IPS DF 4.7 (cell line): ENCODE data around the gene SMYD3.

Experiments used
- DNase-seq: peaks from one replicate; pipeline ENCODE4 v3.0.0-alpha.2; 2013; ENCODE audit warnings: low spot score; ENCODE audit errors: extremely low read depth

SMYD3 gene

DNA sequence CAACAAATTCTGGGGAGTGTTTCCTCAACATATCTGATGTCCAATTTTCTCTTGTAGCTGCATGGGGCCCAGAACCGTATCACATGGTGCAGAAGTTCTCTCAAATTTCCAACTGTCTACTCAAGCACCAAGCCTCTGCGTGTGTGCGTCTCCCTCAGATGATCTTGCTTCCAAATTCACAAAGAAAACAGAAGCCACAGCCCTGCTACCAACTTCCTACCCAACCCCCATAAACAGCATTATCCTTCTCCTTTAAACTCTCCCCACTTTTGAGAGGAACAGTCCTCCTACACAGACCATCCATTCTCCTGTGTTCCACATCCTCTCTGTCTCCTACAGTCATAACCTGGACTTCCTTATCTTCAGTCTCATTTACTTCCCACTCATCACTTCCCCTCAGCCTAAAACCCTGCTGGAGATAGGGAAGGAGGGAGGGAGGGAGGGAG, 354.1 kb downstream of the SMYD3 start:
- DNase-seq, result no peak

DNA sequence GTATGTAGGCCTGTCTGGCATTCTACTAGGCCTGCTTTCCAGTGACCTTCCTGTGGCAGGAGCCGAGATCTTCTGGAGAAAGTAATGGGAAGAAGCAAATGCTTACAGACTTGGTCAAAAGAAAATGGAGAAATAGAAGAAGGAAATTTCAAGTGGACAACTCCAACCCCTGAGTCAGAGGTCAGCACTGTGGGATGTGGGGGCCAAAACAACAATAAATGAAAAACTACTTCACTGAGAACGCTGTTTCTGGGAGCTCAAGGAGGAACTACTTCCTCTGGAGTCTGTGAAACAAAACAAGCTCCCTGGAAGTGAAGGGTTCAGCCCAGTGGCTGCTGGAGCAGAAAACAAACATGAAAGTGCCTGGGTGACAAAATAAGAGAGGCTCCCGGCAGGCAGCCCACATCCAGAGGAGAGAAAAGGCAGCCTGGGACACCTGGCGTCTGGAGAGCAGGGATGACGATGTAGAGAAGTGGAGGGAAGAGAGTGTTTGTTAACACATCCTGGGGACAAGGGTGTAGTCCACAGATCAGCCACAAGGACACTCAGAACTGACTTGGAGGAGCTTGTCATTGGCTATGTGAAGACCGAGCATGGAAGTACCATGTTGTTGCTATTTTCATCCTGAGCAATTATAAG, 355.2 kb downstream of the SMYD3 start:
- no peak for DNase-seq

DNA sequence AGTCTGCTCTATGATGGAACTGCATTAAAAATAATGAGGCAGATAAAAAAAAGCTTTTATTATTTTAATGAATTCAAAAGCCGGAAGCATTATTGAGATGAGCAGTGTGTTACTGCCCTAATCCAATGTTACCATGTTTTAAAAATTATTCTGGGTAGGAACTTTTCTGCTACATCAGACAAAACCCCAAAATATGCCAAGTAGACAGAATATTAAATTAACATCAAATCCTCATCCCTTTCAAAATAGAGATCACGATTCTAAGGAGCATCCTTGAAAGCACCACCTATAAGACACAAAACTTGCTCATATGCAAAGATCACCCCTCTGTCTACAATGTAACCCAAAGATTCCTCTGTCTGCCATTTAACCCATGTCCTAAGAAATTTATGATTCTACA, 357.5 kb downstream of the SMYD3 start:
- no peak for DNase-seq

DNA sequence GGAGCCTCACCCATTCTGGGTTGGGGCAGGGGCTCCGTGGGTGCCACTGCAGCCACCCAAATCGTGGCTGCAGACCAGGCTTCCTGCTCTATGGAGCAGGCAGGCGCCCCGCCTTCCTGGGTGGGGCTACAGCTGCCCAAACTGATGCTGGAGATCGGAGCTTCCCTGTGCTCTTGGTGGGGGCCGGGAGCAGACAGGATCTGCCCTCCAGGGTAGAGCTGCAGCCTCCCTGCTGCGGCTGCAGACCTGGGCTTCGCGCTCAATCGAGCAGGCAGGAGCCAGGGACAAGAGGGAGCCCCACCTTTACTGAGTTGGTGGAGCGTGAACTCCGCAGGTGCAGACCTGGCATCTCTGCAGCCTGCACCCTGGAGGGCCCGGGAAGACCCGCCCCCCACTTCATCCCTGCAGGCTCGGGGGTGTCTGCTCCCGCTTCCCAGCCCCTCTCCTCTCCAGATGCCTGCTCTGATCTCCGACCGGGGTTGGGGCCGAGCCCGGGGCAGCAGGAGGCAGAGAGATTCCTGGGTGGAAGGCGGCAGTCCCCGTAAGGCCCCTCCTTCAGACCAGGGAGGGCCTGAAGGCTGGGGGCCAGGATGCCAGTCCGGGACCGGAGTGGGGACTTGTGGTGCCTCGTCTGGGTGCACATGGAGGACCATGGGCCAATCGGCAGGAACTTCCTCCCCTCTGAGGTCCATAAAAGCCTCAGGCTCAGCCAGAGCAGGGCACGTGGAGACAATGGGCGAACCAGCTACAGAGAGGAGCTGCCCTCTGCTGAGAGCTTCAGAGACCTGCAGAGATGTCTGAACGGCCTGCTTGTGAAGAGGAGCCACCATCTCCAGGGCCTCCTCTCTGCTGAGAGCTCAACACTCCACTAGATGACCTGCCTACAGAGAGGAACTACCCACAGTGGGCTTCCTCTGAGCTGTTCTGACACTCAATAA, 359.3 kb downstream of the SMYD3 start:
- DNase-seq, result no peak

DNA sequence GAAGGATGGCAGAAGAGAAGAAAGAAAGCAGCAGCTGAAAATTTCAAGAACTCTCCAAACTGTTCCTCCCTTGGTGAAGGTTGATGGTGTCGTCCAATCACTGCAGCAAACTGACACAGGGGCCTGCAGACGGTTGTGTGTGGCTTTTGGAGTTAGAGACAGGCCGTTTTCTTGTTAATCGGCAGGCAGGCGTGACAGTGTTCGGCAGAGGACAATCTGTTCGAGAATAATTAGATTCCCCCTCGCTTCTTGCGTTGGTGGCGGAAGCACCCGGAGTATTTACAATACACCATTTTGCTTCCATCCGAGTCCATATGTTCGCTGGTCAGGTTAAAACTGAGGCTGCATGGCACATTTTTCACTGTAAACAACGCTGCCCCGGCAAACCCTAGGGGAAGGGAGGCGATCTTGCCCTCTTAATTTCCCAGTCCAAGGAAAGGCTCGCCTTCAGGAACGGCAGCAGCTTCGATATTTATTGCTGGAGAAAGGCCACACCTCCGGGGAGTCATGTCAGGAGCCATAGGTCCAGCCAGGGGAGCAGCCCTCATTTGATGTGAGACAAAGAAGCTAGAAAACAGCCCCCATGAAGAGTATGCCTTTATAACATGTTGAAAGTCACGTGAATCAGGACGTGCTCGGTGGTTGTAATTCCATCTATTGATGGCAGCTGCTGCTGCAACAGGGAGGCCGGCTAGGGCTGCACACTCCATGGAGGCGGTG, 360.1 kb downstream of the SMYD3 start:
- DNase-seq, result no peak

DNA sequence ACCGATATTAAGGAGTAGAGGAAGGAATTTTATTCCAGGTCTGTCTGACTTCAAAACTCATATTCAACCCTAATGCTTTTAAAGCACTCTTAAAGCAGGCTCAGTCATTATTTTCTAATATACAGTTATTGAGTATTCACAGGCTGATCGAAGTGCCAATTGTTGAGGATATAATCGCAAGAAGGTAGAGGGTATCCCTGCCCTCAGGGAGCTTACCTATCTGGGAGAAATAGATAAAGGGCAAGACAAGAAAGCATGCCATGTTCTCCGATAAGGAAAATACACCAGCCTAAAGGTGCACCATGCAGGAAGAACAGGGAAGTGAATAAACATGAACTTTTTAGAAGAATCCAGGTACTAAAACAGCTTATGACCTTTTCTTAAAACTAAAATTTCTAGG, 361.2 kb downstream of the SMYD3 start:
- DNase-seq, result no peak

DNA sequence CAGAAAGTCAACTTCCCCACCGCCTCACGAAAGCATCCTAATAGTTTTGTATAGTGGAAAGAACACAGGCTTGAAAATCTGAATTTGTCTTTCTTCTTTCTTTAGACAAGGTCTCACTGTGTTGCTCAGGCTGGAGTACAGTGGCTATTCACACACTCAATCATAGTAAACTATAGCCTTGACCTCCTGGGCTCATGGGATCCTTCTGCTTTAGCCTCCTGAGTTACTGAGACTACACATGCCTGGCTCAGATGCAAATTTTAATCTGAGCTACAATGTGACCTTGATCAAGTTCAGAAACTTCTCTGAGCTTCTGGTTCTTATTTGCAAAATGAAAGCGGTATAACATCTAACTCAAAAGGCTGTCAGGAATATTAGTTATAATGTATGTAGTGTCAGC, 362.1 kb downstream of the SMYD3 start:
- DNase-seq, result no peak

DNA sequence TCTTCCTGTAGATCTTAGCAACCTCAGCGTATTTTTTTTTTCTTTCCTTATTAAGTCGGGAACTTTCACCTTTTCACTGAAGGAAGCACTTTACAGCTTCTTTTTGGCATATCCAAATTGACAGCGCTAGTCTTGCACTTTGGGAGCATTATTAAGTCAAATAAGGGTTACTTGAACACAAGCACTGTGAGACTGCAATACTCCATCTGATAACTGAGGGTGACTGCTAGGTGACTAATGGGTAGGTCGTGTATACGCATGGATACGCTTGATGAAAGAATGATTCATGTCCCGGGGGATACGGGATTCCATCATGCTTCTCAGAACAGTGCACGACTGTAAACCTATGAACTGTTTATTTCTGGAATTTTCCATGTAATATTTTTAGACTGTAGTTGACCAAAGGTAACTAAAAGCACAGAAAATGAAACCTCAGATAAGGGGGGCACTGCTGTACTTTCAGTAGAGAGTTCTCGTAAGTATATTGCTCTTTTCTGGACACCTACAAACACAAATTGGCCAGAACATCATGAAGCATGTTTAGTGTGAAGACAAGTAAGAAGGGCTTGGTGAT, 364.7 kb downstream of the SMYD3 start:
- DNase-seq, result no peak

DNA sequence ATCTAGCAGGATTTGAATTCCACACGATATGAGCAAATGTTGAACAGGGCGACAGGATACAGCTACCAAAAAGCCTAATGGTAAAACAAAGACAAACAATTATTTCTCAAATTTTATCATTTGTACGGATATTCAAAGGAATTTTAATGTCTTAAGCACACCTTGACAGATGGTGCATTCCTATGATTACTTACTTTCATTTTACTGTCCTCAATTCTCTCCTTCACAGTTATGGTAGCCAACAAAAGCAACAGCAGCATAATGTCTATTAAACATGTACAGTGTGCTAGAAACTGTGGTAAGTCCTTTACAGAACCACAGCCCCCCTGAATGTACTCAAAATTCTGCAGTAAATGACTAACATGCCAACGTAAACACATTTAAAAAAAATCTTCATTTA, 365.8 kb downstream of the SMYD3 start:
- DNase-seq, result no peak

DNA sequence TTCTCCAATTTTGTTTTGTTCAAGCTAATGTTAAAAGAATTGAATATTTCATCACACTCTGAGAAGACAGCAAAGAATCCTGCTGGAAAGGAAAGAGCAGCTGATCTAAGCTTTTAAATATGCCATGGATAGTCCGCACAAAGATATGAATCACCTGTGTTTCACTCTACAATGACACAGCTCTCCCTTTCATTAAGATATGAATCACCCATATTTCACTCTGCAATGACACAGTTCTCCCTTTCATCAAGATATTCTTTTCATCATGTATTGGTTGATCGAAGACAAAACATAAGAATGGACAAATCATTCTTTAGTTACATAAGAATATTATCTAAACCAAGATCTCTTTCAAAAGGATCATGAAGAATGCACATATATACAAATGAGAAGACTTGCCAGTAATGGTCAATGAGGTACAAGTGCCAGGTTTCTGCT, 367.3 kb downstream of the SMYD3 start:
- DNase-seq, result no peak

DNA sequence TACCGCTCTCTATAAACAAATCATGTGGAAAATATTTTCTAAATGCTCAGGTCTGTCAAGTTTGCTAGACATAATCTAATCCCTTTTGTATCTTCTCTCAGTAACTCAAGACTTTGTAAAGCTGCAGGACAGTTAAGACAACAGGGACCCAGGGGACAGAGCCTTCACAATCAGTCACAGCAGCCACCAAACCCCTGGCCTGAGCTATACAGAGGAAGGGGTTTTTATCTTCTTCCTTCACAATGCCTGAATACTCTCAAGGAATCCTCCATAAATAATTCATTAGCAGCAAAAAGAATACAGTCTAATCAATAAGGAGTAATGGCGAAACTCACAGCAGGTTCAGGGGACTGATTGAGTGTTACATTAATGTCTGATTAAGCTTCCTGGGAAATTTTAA, 368.3 kb downstream of the SMYD3 start:
- DNase-seq, result no peak

DNA sequence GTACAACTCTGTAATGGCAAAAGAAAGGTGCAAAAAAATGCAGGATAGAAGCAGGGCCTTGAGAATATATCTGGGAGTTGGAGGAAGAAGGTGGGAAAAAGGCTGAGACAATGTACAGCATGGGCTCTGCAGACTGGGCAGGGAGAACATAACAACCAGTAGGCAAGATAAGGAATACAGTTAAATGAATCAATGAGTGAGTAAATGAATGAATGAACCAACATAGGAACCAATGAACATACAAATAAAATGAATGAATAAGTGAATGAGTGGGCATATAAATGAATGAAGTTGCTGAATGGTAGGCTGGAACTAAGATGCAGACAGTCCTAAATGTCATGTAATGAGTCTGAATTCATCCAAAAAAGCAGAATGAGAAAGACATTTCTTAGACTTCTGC, 370.6 kb downstream of the SMYD3 start:
- DNase-seq, result no peak

DNA sequence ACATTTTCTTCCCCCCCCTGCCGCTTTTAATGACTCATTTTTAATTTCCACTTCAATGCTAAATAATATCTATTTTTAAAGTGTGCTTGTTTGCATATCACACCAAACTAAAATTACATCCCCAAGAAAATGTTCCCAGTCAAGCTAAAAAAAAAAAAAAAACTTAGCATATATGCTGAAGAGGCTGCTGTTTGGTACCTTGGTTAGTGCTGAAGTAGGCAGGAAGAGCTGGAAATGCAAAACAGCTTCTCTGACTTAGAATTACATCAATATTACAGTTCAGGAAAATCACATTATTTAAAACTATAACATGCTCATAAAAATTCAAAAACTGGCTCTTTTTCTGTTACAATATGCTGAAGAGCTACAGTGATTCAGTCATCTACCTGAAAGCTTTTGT, 372.3 kb downstream of the SMYD3 start:
- DNase-seq, result no peak

DNA sequence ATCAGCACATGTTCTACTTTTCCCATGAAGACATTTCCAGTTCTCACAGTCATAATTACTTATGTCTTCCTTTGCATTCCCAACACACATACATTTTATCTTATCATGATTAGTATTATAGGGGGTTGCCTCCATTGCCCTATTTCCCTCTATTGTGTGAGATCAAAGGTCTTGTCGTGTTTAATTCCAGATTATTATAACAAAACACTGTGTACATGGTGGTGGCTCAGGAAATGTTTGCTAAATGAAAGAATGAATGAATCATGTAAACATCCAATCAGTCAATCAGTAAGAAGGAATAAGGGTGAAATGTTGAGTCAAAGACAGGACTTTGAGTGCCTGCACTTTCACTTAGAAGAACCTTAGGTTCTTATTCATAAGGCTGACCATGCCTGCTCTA, 376.0 kb downstream of the SMYD3 start:
- DNase-seq, result no peak

DNA sequence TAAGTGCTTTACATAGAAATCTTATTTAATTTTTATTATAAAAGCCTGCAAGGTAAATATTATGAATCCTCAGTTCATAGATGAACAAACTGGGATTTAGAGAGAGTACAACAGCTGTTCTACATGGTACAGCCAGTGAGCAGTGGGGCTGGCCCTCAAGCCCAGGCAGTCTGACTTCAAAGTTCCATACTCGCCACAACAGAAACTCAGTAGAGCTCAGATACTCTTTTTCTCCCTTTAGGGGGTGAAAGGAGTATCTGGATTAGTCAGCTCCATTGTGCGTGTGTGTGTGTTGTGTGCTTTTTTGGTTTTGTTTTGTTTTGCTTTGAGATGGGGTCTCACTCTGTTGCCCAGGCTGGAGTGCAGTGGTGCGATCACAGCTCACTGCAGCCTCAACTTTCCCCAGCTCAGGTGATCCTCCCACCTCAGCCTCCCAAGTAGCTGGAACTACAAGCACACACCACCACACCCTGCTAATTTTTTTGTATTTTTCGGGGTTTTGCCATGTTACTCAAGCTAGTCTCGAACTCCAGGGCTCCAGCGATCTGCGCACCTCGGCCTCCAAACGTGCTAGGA, 378.5 kb downstream of the SMYD3 start:
- no peak for DNase-seq

DNA sequence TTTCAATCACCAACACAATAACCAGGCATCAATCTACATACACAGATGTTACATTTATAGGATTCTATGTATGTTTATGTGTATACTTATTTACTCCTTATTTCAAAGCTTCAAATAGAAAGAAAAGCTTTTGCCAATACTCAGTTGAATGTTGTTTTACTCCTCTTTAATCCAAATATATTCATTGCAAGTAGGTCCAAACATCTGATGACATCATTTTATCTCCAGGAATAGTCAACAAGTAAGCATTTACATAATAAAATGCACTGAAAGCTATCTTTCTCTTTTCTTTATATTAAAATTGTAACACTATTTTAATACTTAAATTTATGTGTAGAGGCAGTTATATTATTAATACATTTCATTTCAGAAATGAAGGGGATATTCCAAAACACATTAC, 380.5 kb downstream of the SMYD3 start:
- DNase-seq, result no peak

DNA sequence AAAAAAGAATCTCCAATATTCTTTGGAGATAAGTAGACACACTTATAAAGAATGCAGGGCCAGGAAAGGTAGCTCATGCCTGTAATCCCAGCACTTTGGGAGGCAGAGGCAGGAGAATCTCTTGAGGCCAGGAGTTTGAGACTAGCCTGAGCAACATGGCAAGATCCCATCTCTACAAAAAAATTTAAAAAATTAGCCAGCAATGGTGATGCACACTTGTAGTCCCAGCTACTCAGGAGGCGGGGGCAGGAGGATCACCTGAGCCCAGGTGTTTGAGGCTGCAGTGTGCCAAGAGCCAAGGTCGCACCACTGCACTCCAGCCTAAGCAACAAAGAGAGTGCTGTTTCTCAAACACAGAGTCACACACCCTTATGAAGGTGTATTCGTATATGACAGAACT, 385.0 kb downstream of the SMYD3 start:
- DNase-seq, result no peak

DNA sequence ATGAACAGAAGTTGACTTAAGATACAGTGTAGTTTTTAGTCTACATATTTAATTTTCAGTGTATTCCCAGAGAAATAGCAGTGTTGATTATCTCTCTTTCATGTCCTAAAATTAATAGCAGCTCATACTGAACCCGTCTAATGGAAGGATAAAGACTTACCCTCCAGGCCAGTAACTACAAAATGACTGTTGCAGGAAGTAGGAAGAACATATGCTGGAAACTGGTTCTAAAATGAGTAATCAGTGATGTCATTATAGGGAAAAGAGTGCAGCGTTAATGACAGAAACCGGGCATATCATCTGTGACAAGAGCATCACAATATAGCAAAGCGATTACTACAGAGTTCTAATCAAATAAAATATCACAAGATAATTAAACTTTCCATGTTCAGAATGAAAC, 385.5 kb downstream of the SMYD3 start:
- no peak for DNase-seq

DNA sequence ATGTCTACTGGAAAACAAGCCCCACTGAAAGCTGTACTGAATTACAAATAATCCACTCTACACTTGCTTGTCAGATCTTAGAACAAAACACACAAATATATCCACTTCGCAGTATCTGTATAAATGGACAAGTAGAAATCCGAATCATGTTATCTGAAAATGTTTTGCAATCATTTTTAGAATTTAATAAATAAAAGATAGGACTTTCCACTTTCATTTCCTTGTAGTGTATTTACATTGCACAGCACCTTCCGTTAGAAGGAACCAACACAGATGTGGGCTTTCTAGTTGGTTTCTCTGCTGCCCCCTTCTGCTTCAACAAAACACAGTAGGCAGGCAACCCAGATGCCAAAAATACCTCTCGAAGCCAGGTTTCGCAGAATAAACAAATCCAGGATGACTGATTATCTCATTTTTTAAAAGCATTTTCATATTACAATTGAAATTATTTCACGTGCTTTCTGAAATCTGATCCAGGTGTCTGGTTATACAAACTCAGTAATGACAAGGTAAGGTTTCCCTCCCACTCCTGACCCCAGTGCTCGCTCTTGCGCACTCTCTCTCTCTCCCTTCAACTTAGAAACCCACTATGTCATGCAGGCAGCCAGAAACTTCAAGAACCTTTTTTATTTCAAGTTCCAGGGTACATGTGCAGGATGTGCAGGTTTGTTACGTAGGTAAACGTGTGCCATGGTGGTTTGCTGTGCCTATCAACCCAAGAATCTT, 389.9 kb downstream of the SMYD3 start:
- DNase-seq, result no peak

DNA sequence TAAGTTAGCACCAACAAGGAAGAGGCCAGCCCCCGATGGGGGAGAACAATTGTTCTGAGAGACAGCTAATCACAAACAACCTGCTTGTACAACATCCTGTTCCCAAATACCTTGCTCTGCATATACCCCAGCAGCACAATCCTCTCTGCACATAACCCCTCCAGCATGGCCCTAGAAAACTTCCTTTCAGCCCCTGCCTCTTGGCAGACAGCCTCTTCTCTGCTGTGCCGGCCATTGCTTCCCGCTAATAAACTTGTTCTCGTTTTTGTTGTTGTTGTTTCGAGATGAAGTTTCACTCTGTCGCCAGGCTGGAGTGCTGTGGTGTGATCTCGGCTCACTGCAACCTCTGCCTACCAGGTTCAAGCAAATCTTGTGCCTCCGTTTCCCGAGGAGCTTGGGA, 392.7 kb downstream of the SMYD3 start:
- no peak for DNase-seq

DNA sequence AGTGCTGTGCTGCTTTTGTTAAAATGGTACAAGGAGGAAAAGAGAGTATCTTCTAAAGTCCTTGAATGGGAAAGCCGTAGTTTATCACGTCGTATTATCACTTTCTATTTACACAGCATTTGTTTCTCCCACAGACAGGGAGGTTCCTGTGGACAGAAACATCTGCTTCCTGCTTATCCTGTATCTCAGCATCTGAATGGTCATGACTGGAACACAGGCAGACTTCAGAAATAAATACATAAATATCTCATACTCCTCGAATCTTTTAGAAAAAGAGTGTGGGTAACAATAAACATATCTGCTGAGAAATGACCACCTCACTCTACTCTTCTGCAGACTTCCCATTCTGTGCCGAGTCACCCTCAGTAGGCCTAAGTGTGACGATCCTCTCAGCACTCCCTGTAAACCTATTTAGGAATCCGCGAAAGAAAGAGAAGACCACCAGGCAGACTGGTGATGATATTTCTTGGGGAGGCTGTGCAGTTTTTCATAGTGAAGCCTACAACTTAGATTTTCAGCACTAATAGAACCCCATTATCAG, 393.5 kb downstream of the SMYD3 start:
- DNase-seq, result no peak
